Adrenal gland (tissue), 12 donors: ENCODE results near the gene SIRPB2. TPM values are rescaled to one million over a fixed set of nuclear protein-coding genes. Genes with fewer than 3 reads are reported as not detected.

Experiments
- DNase-seq, 7 donors: peaks; one replicate each; pipeline ENCODE4 v3.0.0-alpha.2; 2019 to 2020
- H3K27ac ChIP-seq, 5 donors: fragments of 200-600 bp; sonication (generic) in 4 of 5; 1 replicate in 3 of 5; 2 replicates in 2 of 5; pipeline versions ENCODE4 v1.5.1 to v1.8.0; 2016 to 2020; ENCODE audit warnings: mild to moderate bottlenecking in 1 of 5
- H3K27me3 ChIP-seq: fragments of 200-600 bp; 2 replicates; pipeline ENCODE4 v1.8.0; 2021
- H3K36me3 ChIP-seq, 2 donors: fragments of 200-600 bp; replicated peaks in 1 of 2; 1 replicate in 1 of 2; 2 replicates in 1 of 2; pipeline versions ENCODE4 v1.5.1 to v1.8.0; 2018 to 2022
- H3K4me1 ChIP-seq, 2 donors: fragments of 200-600 bp; replicated peaks in 1 of 2; 1 replicate in 1 of 2; 2 replicates in 1 of 2; pipeline versions ENCODE4 v1.5.1 to v1.8.0; 2018 to 2021
- H3K4me3 ChIP-seq, 4 donors: fragments of 200-600 bp; sonication (generic) in 3 of 4; one replicate each; pipeline ENCODE4 v1.5.1; 2016 to 2018
- H3K9me3 ChIP-seq, 3 donors: fragments of 200-600 bp; sonication (generic) in 1 of 3; replicated peaks in 1 of 3; 1 replicate in 2 of 3; 2 replicates in 1 of 3; pipeline versions ENCODE4 v1.5.1 to v1.8.0; 2016 to 2021
- POLR2A ChIP-seq, 2 donors: fragments of 450-650 bp; IDR thresholded peaks; one replicate each; pipeline ENCODE4 v1.6.1; 2017; ENCODE audit warnings: antibody characterized with exemption in 2 of 2, mild to moderate bottlenecking in 2 of 2, moderate library complexity in 1 of 2
- WGBS, 4 donors: extraction: QIAGEN DNeasy Blood & Tissue Kit in 2 of 4; methylation state at CpG; one replicate each; pipeline versions ENCODE4 v1.1.5 to v1.1.7; 2013 to 2017; 5-methylcytosine and 5-hydroxymethylcytosine counted together
- intact Hi-C, 2 donors: fragments of 100-400 bp; cut with DNase I; formaldehyde crosslinking; loops; one replicate each; pipeline versions ENCODE4 v1.14.1 to v1.15.0; 2022 to 2023
- polyA plus RNA-seq, 3 donors: library from polyadenylated mRNA; stranded (reverse); fragments of 200-250 nt in 2 of 3; fragments of 350-450 nt in 1 of 3; fragmentation: Illumina TruSeq in 1 of 3; extraction: RNeasy Lipid Tissue Mini Kit (QIAGEN cat#74804) in 1 of 3; gene quantifications; one replicate each; pipeline ENCODE4 v1.2.3, GENCODE V29; 2013 to 2014
- total RNA-seq, 9 donors: library from RNA; depleted of rRNA in 4 of 9; stranded (reverse); fragments of >200 nt in 4 of 9; fragments of 120-200 nt in 1 of 9; fragmentation: NEBNext Ultra II Directional in 1 of 9; extraction: Animal tissue kit (Norgen Biotek cat#: 25700) in 1 of 9; gene quantifications; one replicate each; pipeline versions ENCODE4 v1.1.0 to v1.2.4, GENCODE V29; 2013 to 2023
- TF ChIP-seq, protein P1 (sequence below), 6 experiments: fragments of 450-650 bp in 4 of 6; fragments of 200-600 bp in 2 of 6; sonication (generic) in 1 of 6; IDR thresholded peaks; 1 replicate in 5 of 6; 2 replicates in 1 of 6; pipeline versions ENCODE4 v1.5.1 to v1.8.0; 2016 to 2021; ENCODE audit warnings: antibody characterized with exemption in 6 of 6, mild to moderate bottlenecking in 2 of 6, moderate library complexity in 1 of 6
- donor health status: healthy with polysubstance abuse.
- donor health status: Bipolar disorder and iron deficiency.
- donor health status: DM: yes; HTN: yes; CAD: no.
- donor health status: DM: no; HTN: no; CAD: no.
- donor health status: DM: no; HTN: no; CAD: no.
- donor health status: DM: yes; HTN: yes; CAD: no.

Gene SIRPB2
- total and polyA plus RNA-seq, 12 donors: 0.61 to 19.7 (median 10.3) TPM

DNA sequence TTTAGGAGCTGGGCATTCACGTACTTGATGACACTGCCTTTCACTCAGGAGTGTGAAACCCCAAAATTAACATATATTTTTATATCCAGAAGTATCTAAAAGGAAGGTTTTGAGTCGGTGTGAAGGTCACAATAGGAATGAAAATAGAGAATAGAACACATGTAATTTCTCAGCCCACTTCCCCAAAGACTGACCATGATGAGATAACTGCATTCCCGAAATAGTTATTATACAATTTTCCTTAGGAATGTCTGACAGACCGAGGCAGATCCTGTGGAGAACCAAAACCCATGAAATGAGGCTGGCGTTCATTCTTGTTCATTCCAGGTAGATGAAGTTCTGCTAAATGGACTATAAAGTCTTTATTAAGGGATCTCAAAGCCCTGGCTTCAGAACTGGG, 34.9 kb downstream of the SIRPB2 start:
- Histone ChIP-seq H3K36me3 (peaks cover 0 to 71% of the 10 kb centered on the region in 2 donors), H3K27ac (peak overlapping the region in 2 of 5 donors; percentile 22 to 33), H3K27me3 (no peaks in the 10 kb centered on the region), H3K9me3 (peaks cover 0 to 2% (median 0%) of the 10 kb centered on the region in 3 donors), H3K4me1 (peaks cover 3 to 18% of the 10 kb centered on the region in 2 donors), H3K4me3 (no peak overlapping the region)
- intact Hi-C loops: no loop called here
- WGBS, 4 donors: 54 to 64% (median 59%) methylated on average over 5 of the region's 5 CpGs
- TF ChIP-seq, protein P1, sequence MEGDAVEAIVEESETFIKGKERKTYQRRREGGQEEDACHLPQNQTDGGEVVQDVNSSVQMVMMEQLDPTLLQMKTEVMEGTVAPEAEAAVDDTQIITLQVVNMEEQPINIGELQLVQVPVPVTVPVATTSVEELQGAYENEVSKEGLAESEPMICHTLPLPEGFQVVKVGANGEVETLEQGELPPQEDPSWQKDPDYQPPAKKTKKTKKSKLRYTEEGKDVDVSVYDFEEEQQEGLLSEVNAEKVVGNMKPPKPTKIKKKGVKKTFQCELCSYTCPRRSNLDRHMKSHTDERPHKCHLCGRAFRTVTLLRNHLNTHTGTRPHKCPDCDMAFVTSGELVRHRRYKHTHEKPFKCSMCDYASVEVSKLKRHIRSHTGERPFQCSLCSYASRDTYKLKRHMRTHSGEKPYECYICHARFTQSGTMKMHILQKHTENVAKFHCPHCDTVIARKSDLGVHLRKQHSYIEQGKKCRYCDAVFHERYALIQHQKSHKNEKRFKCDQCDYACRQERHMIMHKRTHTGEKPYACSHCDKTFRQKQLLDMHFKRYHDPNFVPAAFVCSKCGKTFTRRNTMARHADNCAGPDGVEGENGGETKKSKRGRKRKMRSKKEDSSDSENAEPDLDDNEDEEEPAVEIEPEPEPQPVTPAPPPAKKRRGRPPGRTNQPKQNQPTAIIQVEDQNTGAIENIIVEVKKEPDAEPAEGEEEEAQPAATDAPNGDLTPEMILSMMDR (IDR thresholded peaks at IDR 0.05): no peak
- TF ChIP-seq POLR2A (IDR thresholded peaks at IDR 0.05): no peak
- no peak for DNase-seq

DNA sequence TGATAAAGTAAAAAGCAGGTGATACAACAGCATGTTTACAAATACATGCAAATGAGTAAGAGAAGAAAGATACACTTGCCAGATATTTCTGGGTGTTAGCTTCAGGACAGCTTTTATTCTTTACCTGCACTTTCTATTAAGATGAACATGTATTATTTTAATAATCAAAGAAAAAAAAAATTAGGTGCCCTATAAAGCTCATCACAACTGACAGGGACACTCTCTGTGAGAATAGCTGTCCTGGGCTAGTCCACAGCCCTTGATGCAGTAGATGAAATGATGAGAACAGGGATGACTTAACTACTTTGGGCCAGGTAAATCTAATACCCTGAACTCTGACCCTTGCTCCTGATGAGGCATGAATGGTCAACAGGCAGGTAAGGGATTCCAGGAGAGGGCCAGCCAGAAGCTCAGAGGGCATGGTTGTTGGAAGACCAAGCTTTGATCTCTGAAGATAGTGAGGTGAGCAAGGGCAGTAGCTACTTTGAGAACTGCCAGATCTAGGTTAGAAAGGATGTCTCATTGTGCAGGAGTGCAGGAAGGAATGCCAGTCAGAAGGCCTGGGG, 40.2 kb downstream of the SIRPB2 start:
- Histone ChIP-seq H3K4me1 (peaks cover 3 to 9% of the 10 kb centered on the region in 2 donors), H3K36me3 (peaks cover 0 to 100% of the 10 kb centered on the region in 2 donors), H3K27ac (no peak overlapping the region), H3K9me3 (peaks cover 0 to 8% (median 5%) of the 10 kb centered on the region in 3 donors), H3K27me3 (no peaks in the 10 kb centered on the region), H3K4me3 (no peak overlapping the region)
- intact Hi-C loops: no loop called here
- TF ChIP-seq, protein P1 (IDR thresholded peaks at IDR 0.05): no peak
- no peak for TF ChIP-seq POLR2A (IDR thresholded peaks at IDR 0.05)
- peak in 1 of 7 donors; percentile 33 for DNase-seq

DNA sequence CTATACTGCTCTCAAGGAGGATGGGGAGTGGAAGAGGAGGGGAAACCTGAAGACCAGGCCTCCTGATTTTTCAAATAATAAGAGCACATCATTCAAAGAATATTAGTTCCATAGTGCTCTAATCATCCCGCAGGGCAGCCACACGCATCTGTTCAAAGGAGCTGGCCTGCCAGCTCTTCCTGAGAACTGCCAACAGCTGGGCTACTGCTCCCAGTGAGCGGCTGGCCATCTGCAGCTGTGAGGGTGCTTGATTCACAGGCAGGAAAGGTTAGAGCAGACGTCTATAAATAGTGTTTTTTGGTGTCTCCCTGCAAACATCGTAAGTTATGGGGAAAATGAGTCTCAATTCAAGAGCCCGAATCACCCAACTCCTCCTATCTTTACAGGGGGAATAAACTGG, 41.9 kb downstream of the SIRPB2 start:
- no peak for TF ChIP-seq POLR2A (IDR thresholded peaks at IDR 0.05)
- TF ChIP-seq, protein P1 (IDR thresholded peaks at IDR 0.05): no peak
- intact Hi-C loops: no loop called here
- H3K9me3 ChIP-seq: peaks cover 0 to 8% (median 5%) of the 10 kb centered on the region in 3 donors
- H3K36me3 ChIP-seq: peaks cover 0 to 100% of the 10 kb centered on the region in 2 donors
- H3K4me3 ChIP-seq: no peak overlapping the region
- no peaks in the 10 kb centered on the region for H3K27me3 ChIP-seq
- H3K27ac ChIP-seq: no peak overlapping the region
- 94 to 97% (median 95%) methylated on average over 4 to 6 of the region's 6 CpGs for WGBS, 4 donors
- no peaks in the 10 kb centered on the region for H3K4me1 ChIP-seq
- DNase-seq: no peak

DNA sequence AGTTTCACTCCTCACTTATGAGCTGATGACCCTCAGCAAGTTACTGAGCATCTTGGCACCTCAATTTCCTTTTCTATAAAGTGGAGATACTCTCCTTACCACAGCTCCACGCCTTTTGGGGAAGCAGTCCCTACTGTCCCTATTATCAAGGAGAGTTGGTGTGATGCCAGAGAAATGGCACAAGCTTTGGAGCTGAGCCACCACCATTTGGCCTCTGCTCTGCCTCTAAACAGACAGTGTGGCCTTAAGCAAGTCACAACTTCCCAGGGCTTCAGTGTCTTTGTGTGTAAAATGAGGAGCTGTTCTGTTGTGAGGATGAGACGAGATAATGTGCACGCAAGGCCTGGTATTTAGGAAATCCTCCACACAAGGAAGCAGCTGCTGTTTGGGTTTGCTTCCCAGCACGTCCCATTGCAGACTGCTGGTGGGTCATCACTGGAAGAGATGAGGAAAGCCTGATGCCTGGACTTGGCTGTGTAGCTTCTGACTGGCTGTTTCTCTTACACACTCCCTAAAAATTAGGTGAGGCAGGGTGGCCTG, 43.1 kb downstream of the SIRPB2 start:
- peaks cover 0 to 8% (median 5%) of the 10 kb centered on the region in 3 donors for H3K9me3 ChIP-seq
- intact Hi-C loops: no loop called here
- TF ChIP-seq, protein P1 (IDR thresholded peaks at IDR 0.05): no peak
- TF ChIP-seq POLR2A (IDR thresholded peaks at IDR 0.05): no peak
- H3K36me3 ChIP-seq: peaks cover 0 to 100% of the 10 kb centered on the region in 2 donors
- no peaks in the 10 kb centered on the region for H3K4me1 ChIP-seq
- no peak overlapping the region for H3K4me3 ChIP-seq
- peak in 2 of 7 donors; percentile 51 to 68 for DNase-seq
- H3K27ac ChIP-seq: no peak overlapping the region
- 77 to 93% (median 88%) methylated on average over 4 of the region's 4 CpGs for WGBS, 4 donors
- H3K27me3 ChIP-seq: no peaks in the 10 kb centered on the region
